Measurements from ENCODE around the gene MUC13. TPM values are rescaled to one million over a fixed set of nuclear protein-coding genes. Genes with fewer than 3 reads are reported as not detected.

Gene MUC13
- total and polyA plus RNA-seq, 2 of the 4 experiments (the other 2 are of a cell fraction): not detected

DNA sequence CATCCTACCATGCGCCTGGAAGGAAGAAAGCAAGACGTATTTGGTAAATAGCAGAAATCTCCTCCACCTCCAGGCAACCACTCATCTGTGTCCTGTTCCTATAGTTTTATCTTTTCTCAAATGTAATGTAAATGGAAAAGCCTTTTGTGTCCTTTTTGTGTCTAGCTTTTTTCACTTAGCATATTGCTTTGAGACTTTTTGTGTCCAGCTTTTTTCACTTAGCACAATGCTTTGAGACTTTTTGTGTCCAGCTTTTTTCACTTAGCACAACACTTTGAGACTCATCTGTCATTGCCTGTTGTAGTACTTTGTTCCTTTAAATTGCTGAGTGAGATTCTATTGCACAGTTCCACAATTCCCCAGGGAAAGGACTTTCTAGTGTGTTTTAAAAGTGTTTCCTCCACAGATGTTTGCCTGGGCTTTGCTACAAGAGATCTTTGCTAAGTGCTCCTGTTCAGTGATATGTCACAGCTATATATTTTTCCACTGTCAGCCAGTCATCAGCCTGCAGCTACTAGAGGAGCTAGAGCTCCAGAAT, 27.9 kb upstream of the MUC13 start:
- no peaks in the 10 kb centered on the region for H3K27me3 ChIP-seq (ENCODE audit: control insufficient read depth, insufficient read depth, low read length)
- intact Hi-C loops (cut with micrococcal nuclease): no loop called here
- no peak overlapping the region for H2AK9ac ChIP-seq (replicated peaks; ENCODE audit: low read depth, low read length, poor library complexity)
- no peak overlapping the region for H3K14ac ChIP-seq (replicated peaks; ENCODE audit: low read depth, low read length)
- H4K8ac ChIP-seq (ENCODE audit: low read depth in 2 of 2, low read length in 2 of 2): no peak overlapping the region
- no peak for DNase-seq
- no peaks in the 10 kb centered on the region for H3K9me3 ChIP-seq (ENCODE audit: control insufficient read depth, insufficient read depth, low read length)
- H4K20me1 ChIP-seq (ENCODE audit: insufficient read depth, low read length): peaks cover 3% of the 10 kb centered on the region; the same call in 1 of the 2 replicates
- H3K18ac ChIP-seq (ENCODE audit: low read depth, low read length): no peak overlapping the region
- H2BK20ac ChIP-seq (ENCODE audit: low read depth, low read length): no peak overlapping the region
- dilution Hi-C loops (cut with HindIII; ENCODE audit: low sequenced_read_pairs, unreplicated experiment): no loop called here
- 0 out of 4 replicates have a peak, but pooled peaks cover 0 to 4% of the 10 kb centered on the region in 2 experiments for H3K79me1 ChIP-seq (ENCODE audit: low read depth in 1 of 2, low read length in 2 of 2)
- H4K91ac ChIP-seq (ENCODE audit: insufficient read depth, low read depth, low read length): no peak overlapping the region
- no peak overlapping the region for H3K4me3 ChIP-seq (ENCODE audit: insufficient read depth, low read depth, low read length)
- no peak overlapping the region for H4K5ac ChIP-seq (ENCODE audit: low read depth, low read length)
- H3K4me1 ChIP-seq (ENCODE audit: control insufficient read depth, insufficient read depth, low read length): peaks cover 5% of the 10 kb centered on the region; the same call in 1 of the 2 replicates
- no peak overlapping the region for H3K4ac ChIP-seq (ENCODE audit: low read depth, low read length)
- no peak overlapping the region for H3K56ac ChIP-seq (ENCODE audit: extremely low read depth, insufficient read depth, low read length)
- no peak overlapping the region for H3K27ac ChIP-seq (ENCODE audit: insufficient read depth, low read length)
- H3K23ac ChIP-seq (ENCODE audit: low read depth, low read length): no peak overlapping the region
- H3K4me2 ChIP-seq (ENCODE audit: low read depth, low read length): no peak overlapping the region
- in situ Hi-C loops (cut with MboI; ENCODE audit: low sequenced_read_pairs): no loop called here
- no TSS peak for BruUV-seq (replicated peaks)
- no peak overlapping the region for H2AFZ ChIP-seq (replicated peaks; ENCODE audit: low read length, poor library complexity)
- H3K36me3 ChIP-seq (ENCODE audit: control insufficient read depth, insufficient read depth, low read length): peaks cover 6% of the 10 kb centered on the region; the same call in 1 of the 2 replicates
- H2AK5ac ChIP-seq (ENCODE audit: low read depth, low read length): no peak overlapping the region
- ChIA-PET CTCF (no interaction called here), POLR2A (ENCODE audit: unreplicated experiment) (no interaction called here)
- ATAC-seq (ENCODE audit: low read depth): no peak
- H3K9ac ChIP-seq (ENCODE audit: low read depth, low read length): no peak overlapping the region
- peaks cover 8% of the 10 kb centered on the region for H3K9me1 ChIP-seq (ENCODE audit: insufficient read depth, low read length)
- TF ChIP-seq, protein P1, sequence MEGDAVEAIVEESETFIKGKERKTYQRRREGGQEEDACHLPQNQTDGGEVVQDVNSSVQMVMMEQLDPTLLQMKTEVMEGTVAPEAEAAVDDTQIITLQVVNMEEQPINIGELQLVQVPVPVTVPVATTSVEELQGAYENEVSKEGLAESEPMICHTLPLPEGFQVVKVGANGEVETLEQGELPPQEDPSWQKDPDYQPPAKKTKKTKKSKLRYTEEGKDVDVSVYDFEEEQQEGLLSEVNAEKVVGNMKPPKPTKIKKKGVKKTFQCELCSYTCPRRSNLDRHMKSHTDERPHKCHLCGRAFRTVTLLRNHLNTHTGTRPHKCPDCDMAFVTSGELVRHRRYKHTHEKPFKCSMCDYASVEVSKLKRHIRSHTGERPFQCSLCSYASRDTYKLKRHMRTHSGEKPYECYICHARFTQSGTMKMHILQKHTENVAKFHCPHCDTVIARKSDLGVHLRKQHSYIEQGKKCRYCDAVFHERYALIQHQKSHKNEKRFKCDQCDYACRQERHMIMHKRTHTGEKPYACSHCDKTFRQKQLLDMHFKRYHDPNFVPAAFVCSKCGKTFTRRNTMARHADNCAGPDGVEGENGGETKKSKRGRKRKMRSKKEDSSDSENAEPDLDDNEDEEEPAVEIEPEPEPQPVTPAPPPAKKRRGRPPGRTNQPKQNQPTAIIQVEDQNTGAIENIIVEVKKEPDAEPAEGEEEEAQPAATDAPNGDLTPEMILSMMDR (conservative IDR thresholded peaks at IDR 0.05; ENCODE audit: low read depth, low read length): no peak
- TF ChIP-seq RFX5 (IDR thresholded peaks at IDR 0.05; ENCODE audit: low read depth, low read length): no peak
- no peak for TF ChIP-seq CEBPB (IDR thresholded peaks at IDR 0.05; ENCODE audit: low read depth, low read length)
- no peak for TF ChIP-seq SMC3 (IDR thresholded peaks at IDR 0.05; ENCODE audit: low read depth, low read length)
- no peak for TF ChIP-seq RAD21 (IDR thresholded peaks at IDR 0.05; ENCODE audit: low read length)
- no peak for TF ChIP-seq BHLHE40 (IDR thresholded peaks at IDR 0.05; ENCODE audit: low read depth, low read length)
- TF ChIP-seq POLR2A (IDR thresholded peaks at IDR 0.05; ENCODE audit: low read depth, low read length): no peak
- no peak for TF ChIP-seq MAFK (IDR thresholded peaks at IDR 0.05; ENCODE audit: low read depth, low read length)
- TF ChIP-seq, protein P2, sequence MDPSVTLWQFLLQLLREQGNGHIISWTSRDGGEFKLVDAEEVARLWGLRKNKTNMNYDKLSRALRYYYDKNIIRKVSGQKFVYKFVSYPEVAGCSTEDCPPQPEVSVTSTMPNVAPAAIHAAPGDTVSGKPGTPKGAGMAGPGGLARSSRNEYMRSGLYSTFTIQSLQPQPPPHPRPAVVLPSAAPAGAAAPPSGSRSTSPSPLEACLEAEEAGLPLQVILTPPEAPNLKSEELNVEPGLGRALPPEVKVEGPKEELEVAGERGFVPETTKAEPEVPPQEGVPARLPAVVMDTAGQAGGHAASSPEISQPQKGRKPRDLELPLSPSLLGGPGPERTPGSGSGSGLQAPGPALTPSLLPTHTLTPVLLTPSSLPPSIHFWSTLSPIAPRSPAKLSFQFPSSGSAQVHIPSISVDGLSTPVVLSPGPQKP (IDR thresholded peaks at IDR 0.05; ENCODE audit: borderline replicate concordance, low read depth, low read length): no peak
- TF ChIP-seq, protein P3, sequence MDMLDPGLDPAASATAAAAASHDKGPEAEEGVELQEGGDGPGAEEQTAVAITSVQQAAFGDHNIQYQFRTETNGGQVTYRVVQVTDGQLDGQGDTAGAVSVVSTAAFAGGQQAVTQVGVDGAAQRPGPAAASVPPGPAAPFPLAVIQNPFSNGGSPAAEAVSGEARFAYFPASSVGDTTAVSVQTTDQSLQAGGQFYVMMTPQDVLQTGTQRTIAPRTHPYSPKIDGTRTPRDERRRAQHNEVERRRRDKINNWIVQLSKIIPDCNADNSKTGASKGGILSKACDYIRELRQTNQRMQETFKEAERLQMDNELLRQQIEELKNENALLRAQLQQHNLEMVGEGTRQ (IDR thresholded peaks at IDR 0.05; ENCODE audit: low read depth, low read length): no peak
- TF ChIP-seq CHD1 (IDR thresholded peaks at IDR 0.05; ENCODE audit: low read depth, low read length): no peak
- no peak for TF ChIP-seq NFE2L2 (IDR thresholded peaks at IDR 0.05; ENCODE audit: low read depth, low read length)
- TF ChIP-seq FOS (IDR thresholded peaks at IDR 0.05; ENCODE audit: low read depth, low read length): no peak
- no peak for TF ChIP-seq MAZ (IDR thresholded peaks at IDR 0.05; ENCODE audit: borderline replicate concordance, low read depth, low read length)
- TF ChIP-seq RCOR1 (IDR thresholded peaks at IDR 0.05; ENCODE audit: insufficient replicate concordance, low read length): no peak
- TF ChIP-seq MXI1 (IDR thresholded peaks at IDR 0.05; ENCODE audit: borderline replicate concordance, low read depth, low read length): no peak
- no peak overlapping the region for H2BK5ac ChIP-seq (ENCODE audit: low read depth, low read length, poor library complexity, severe bottlenecking)
- no peak overlapping the region for H2BK120ac ChIP-seq (ENCODE audit: low read depth, low read length)
- H2BK15ac ChIP-seq (ENCODE audit: low read depth, low read length): no peak overlapping the region
- no CpG with 5 or more reads among the region's 2 CpGs for WGBS, 2 experiments (ENCODE audit: extremely low coverage in 2 of 2, insufficient read length in 1 of 2)
